Measurements from ENCODE around the gene DDAH2. TPM values are rescaled to one million over a fixed set of nuclear protein-coding genes. Genes with fewer than 3 reads are reported as not detected.
A peak's percentile ranks its signal among the peaks of the same experiment; 100 is the strongest.

DDAH2 gene
- polyA plus RNA-seq, 1 donor from 2014 or later: 386 TPM

GRCh38 chr6:31736021-31736767 is 7.1 kb upstream of the DDAH2 start, which contains the start of gene CLIC1:
CLIC1 (minus strand) TSS chr6:31736530; CDS start chr6:31736300, 230 bp downstream.
- H3K79me2 ChIP-seq (replicated peaks; ENCODE audit: insufficient read depth, low read length): no peaks in the 10 kb centered on the region
- H3K27ac ChIP-seq (ENCODE audit: low read length): no peak within 1 kb of the TSS
- no peak within 1 kb of the TSS for H3K4me2 ChIP-seq (ENCODE audit: low read length)
- TF ChIP-seq, protein P1, sequence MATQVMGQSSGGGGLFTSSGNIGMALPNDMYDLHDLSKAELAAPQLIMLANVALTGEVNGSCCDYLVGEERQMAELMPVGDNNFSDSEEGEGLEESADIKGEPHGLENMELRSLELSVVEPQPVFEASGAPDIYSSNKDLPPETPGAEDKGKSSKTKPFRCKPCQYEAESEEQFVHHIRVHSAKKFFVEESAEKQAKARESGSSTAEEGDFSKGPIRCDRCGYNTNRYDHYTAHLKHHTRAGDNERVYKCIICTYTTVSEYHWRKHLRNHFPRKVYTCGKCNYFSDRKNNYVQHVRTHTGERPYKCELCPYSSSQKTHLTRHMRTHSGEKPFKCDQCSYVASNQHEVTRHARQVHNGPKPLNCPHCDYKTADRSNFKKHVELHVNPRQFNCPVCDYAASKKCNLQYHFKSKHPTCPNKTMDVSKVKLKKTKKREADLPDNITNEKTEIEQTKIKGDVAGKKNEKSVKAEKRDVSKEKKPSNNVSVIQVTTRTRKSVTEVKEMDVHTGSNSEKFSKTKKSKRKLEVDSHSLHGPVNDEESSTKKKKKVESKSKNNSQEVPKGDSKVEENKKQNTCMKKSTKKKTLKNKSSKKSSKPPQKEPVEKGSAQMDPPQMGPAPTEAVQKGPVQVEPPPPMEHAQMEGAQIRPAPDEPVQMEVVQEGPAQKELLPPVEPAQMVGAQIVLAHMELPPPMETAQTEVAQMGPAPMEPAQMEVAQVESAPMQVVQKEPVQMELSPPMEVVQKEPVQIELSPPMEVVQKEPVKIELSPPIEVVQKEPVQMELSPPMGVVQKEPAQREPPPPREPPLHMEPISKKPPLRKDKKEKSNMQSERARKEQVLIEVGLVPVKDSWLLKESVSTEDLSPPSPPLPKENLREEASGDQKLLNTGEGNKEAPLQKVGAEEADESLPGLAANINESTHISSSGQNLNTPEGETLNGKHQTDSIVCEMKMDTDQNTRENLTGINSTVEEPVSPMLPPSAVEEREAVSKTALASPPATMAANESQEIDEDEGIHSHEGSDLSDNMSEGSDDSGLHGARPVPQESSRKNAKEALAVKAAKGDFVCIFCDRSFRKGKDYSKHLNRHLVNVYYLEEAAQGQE (IDR thresholded peaks at IDR 0.05; ENCODE audit: borderline replicate concordance): no peak
- TF ChIP-seq EZH2 (IDR thresholded peaks at IDR 0.05; ENCODE audit: borderline replicate concordance, insufficient read depth, low read length, poor library complexity, severe bottlenecking): no peak
- no peak for TF ChIP-seq EP300 (conservative IDR thresholded peaks at IDR 0.05; ENCODE audit: poor library complexity, severe bottlenecking)
- TF ChIP-seq POLR2AphosphoS5 (IDR thresholded peaks at IDR 0.05): no peak
- no peak for TF ChIP-seq TAF1 (IDR thresholded peaks at IDR 0.05; ENCODE audit: low read depth)
- TF ChIP-seq, protein P2, sequence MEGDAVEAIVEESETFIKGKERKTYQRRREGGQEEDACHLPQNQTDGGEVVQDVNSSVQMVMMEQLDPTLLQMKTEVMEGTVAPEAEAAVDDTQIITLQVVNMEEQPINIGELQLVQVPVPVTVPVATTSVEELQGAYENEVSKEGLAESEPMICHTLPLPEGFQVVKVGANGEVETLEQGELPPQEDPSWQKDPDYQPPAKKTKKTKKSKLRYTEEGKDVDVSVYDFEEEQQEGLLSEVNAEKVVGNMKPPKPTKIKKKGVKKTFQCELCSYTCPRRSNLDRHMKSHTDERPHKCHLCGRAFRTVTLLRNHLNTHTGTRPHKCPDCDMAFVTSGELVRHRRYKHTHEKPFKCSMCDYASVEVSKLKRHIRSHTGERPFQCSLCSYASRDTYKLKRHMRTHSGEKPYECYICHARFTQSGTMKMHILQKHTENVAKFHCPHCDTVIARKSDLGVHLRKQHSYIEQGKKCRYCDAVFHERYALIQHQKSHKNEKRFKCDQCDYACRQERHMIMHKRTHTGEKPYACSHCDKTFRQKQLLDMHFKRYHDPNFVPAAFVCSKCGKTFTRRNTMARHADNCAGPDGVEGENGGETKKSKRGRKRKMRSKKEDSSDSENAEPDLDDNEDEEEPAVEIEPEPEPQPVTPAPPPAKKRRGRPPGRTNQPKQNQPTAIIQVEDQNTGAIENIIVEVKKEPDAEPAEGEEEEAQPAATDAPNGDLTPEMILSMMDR (IDR thresholded peaks at IDR 0.05; ENCODE audit: poor library complexity, severe bottlenecking): no peak
- TF ChIP-seq SMC3 (conservative IDR thresholded peaks at IDR 0.05; ENCODE audit: poor library complexity): no peak
- TF ChIP-seq RAD21 (conservative IDR thresholded peaks at IDR 0.05): no peak
- TF ChIP-seq MXI1 (conservative IDR thresholded peaks at IDR 0.05; ENCODE audit: poor library complexity, severe bottlenecking): no peak
- no peaks in the 10 kb centered on the region for H3K27me3 ChIP-seq (ENCODE audit: insufficient read depth, low read depth, low read length)
- H3K4me3 ChIP-seq (ENCODE audit: low read length): peak within 1 kb of the TSS; percentile 52
- peak within 1 kb of the TSS; percentile 65 for H2AFZ ChIP-seq (ENCODE audit: low read depth, low read length)
- H3F3A ChIP-seq (ENCODE audit: insufficient read depth, low read length, poor library complexity, severe bottlenecking): no peaks in the 10 kb centered on the region
- no peaks in the 10 kb centered on the region for H3K9me2 ChIP-seq (ENCODE audit: insufficient read depth, low read length)
- no peaks in the 10 kb centered on the region for H4K20me1 ChIP-seq (ENCODE audit: insufficient read depth)
- H3K9ac ChIP-seq (ENCODE audit: low read length): peak within 1 kb of the TSS; percentile 49
- H3K9me3 ChIP-seq (ENCODE audit: low read length): no peaks in the 10 kb centered on the region
- no peaks in the 10 kb centered on the region for H3K36me3 ChIP-seq (ENCODE audit: insufficient read depth, low read length)

GRCh38 chr6:31734821-31735406 is 5.8 kb upstream of the DDAH2 start:
- Histone ChIP-seq H3K4me2 (ENCODE audit: low read length) (no peak overlapping the region), H2AFZ (ENCODE audit: low read depth, low read length) (peak overlapping the region; percentile 65), H3K27me3 (ENCODE audit: insufficient read depth, low read depth, low read length) (no peaks in the 10 kb centered on the region), H3K79me2 (replicated peaks; ENCODE audit: insufficient read depth, low read length) (peaks cover 11% of the 10 kb centered on the region), H3K4me3 (ENCODE audit: low read length) (peak overlapping the region; percentile 52), H3K9me2 (ENCODE audit: insufficient read depth, low read length) (no peaks in the 10 kb centered on the region), H3K9ac (ENCODE audit: low read length) (peak overlapping the region; percentile 49), H3K36me3 (ENCODE audit: insufficient read depth, low read length) (no peaks in the 10 kb centered on the region), H4K20me1 (ENCODE audit: insufficient read depth) (no peaks in the 10 kb centered on the region), H3F3A (ENCODE audit: insufficient read depth, low read length, poor library complexity, severe bottlenecking) (no peaks in the 10 kb centered on the region), H3K9me3 (ENCODE audit: low read length) (no peaks in the 10 kb centered on the region), H3K27ac (ENCODE audit: low read length) (no peak overlapping the region)
- TF ChIP-seq MXI1 (conservative IDR thresholded peaks at IDR 0.05; ENCODE audit: poor library complexity, severe bottlenecking): no peak
- no peak for TF ChIP-seq EZH2 (IDR thresholded peaks at IDR 0.05; ENCODE audit: borderline replicate concordance, insufficient read depth, low read length, poor library complexity, severe bottlenecking)
- TF ChIP-seq, protein P1 (IDR thresholded peaks at IDR 0.05; ENCODE audit: borderline replicate concordance): no peak
- TF ChIP-seq TAF1 (IDR thresholded peaks at IDR 0.05; ENCODE audit: low read depth): no peak
- no peak for TF ChIP-seq EP300 (conservative IDR thresholded peaks at IDR 0.05; ENCODE audit: poor library complexity, severe bottlenecking)
- TF ChIP-seq SMC3 (conservative IDR thresholded peaks at IDR 0.05; ENCODE audit: poor library complexity): no peak
- TF ChIP-seq, protein P2 (IDR thresholded peaks at IDR 0.05; ENCODE audit: poor library complexity, severe bottlenecking): no peak
- no peak for TF ChIP-seq POLR2AphosphoS5 (IDR thresholded peaks at IDR 0.05)
- TF ChIP-seq RAD21 (conservative IDR thresholded peaks at IDR 0.05): no peak
